Measurements from ENCODE around the gene TRDMT1.
"Not testable (repeated sequence)": the region's sequence is repeated elsewhere in the genome, so short reads cannot be mapped to it uniquely, and the experiment has no call there.

Gene TRDMT1

DNA sequence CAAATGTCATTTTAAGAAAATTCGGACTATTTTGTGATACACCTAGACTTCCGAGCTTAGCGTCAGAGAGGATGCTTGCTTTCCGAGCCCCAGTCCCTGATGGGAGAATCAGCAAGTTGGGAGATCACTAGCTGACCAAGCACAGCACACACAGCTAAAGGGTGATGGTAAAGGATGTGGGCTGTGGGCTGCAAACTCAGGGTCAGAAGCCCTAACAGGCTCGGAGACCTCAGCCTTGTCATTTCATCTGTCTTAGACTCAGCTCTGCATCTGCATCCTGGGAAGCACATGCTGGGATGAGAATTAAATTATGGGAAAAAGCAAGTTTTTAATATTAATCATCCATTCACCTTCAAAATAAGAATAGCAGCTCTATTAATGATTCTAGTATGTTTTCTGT is 75.1 kb downstream of the TRDMT1 start:
- DNase-seq, result no peak

DNA sequence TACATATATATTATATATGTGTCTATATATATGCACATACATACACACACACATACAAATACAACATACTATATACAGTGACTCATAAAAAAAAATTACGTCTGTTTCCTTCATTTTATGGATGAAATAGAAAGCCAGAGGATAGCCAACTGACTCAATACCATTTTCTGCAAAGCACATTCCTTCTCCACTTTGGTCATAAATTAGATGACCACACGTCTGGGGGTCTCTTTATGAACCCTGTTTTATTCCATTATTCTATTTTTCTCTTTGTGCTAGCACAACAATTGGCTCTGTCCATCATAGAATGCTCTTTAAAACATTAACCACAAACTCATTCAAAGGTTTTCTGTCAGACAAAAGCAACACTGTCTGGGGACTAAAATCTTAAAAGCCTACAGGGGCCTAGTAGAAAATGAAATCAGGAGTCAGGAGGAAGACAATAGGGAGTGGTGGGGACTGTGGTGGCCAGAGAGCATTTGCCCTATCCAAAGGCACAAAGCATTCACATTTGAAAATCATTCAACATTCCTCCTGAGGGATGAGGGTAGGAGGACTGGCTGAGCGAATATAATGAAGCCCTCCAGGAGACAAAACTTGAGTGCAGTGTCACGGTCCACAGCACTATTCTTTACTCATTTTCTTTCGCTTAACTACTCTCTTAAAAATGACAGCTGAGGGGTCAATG is 76.1 kb downstream of the TRDMT1 start:
- DNase-seq, result no peak

DNA sequence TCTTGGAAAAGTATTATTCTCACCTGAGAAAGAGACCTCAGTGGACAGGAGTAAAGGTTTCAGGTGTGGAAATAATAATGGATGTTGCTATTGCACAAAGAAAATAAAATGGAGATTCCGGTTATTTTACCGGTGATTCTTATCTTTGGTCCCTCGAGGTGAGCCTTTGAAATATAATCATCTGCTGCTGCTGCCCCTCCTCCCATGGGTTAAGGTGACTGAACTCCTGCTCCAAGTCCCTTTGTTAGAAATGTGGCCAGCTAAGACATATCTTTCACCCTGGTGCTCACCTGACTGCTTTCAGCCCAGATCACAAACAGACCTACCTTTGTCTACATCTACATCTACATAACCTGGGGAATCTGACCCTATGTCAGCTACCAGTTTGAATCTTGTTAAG is 77.5 kb downstream of the TRDMT1 start:
- DNase-seq, result no peak

DNA sequence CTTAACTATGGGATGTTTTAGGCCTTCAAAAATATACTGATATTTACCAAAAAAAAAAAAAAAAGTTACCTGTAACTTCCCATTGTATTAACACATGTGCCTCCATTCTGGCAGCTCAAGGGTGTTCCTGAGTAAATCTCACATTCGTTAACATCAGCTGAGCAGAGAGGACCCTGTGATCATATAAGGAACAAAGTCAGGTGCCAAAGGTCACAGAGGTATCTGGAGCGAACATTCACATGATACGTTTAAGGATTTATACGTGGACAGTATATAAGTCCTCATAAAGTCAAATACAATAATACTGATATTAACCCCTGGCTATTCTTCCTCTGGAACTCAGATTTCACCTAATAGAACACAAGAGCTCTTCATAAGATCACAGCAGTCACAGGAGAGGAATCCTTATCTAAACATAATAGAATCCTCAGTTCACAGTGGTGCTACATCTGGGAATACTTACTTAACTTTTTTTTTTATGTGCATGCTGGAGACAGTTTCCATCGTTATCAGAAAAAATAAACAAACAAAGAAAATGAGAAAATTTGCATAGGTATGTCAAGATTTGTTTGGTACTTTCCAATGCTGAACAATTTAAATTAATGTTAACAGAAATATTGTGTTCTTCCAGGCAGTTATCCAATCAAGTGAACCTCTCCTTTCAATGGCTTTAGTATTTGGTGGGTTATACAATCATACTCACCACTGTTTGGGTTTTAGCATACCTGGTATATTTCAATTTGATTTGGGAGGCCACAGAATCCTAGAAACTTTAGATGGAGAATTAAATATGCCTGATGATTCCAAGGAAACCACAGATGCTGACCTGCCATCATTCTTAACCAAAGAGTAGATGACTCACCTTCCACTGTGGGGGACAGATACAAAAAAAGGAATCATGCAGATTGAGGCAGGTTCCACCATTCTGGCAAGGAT is 78.5 kb downstream of the TRDMT1 start:
- no peak for DNase-seq

DNA sequence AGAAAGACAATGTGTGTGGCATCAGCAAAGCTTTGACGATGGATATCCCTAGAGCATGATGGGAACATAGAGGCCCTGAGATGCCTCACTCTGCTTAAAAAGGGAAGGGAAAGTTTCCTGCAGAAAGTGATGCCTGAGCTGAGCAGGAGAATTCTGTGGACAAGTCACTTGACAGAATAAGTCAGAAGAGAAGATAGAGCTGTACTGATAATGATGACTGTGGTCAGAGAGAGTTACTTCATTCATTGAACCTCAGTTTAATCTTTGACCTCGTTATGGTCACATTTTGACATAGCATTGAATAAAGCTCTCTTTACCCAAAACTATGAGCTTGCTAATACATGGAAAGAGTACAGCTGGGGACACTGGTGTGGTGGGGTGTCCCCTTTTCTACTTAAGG is 79.4 kb downstream of the TRDMT1 start:
- DNase-seq, result no peak

DNA sequence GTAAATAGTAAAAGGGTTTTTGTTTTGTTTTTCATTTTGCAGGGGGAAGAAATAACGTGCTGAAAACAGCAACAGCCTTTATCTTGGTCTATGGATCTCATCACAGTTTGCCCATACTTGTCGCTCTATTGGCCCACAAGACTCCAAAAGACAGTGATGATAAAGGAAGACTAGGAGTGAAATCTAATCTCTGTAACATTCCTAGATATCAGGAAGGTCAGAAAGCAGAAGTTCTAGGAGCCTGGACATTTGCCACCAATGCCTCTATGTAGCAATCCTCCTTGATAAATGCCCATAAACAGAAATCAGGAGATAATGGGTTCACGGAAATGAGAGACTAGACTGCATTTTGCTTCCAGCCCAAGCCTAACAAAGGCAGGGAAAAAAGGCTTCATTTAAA is 80.8 kb downstream of the TRDMT1 start:
- no peak for DNase-seq

DNA sequence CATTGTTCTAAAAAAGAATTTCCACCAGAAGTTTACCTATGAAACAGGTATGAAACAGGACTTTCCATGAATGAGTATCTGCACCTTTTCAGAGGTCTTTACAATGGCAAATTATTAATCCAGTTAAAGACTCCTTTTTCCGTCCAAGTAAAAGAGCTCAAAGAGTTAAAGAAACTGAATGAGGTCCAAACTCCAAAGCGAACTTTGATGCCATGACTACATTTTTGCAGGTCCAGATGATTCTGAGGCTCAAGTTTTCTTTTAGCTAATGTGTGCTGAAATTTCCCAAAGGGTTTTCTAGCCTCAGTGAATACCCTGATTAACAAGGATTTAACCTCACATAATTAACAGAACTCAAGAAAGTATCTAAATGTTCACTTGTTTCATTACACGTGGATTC is 81.6 kb downstream of the TRDMT1 start:
- no peak for DNase-seq

DNA sequence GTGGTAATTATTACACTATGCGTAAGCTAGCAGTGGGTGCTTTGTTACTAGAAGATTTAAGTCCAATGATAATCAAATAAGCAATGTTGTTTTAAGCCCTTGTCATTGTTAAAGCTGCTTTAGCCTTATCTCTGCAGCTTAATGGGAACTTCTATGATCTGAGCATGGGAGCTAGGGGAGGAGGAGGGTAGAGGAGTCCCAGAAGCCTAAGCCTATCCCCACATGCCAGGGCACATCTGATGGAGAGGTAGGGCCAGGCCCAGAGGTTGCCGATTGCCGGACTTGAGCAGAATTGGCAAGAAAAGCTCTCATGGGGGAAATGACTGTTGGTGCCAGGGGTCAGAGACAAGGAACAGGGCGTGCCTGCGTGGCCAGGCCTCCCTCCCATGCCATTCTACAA is 85.3 kb downstream of the TRDMT1 start:
- no peak for DNase-seq

DNA sequence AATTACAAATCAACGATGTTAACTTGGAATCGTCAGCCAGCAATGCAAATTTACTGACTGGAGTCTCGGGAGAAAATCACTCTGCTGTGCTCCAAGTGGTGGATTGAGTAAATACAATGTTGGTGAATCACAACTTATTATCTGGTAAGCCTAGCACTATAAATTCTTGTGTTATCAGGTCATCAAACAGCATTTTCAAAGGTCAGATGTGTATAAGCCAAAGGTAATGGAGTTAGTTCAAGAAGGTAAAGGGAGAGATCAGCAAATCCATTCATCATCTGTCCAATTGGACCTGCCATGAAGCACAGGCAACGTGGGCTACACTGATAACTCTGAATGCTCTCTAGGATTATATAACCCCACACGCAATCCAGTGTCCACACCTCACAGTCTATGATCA is 85.8 kb downstream of the TRDMT1 start:
- no peak for DNase-seq

DNA sequence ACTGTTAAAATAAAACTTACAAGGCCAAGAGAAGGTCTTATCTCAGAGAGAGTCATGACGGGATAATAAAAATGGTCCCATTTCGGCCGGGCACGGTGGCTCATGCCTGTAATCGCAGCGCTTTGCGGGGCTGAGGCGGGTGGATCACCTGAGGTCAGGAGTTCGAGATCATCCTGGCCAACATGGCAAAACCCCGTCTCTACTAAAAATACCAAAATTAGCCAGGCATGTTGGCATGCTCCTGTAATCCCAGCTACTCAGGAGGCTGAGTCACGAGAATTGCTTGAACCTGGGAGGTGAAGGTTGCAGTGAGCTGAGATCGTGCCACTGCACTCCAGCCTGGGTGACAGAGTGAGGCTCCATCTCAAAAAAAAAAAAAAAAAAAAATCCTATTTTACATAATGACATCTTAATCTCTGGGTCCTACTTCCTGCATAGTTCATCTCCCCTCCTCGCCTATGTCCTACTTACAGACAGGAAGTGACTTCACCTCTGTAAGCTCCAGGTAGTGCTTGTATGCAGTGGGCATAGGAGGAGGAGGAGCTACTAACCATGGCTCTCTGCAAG is 86.5 kb downstream of the TRDMT1 start:
- DNase-seq, result not testable (repeated sequence)

GRCh38 chr10:17113889-17114540 is 87.5 kb downstream of the TRDMT1 start:
- no peak for DNase-seq

DNA sequence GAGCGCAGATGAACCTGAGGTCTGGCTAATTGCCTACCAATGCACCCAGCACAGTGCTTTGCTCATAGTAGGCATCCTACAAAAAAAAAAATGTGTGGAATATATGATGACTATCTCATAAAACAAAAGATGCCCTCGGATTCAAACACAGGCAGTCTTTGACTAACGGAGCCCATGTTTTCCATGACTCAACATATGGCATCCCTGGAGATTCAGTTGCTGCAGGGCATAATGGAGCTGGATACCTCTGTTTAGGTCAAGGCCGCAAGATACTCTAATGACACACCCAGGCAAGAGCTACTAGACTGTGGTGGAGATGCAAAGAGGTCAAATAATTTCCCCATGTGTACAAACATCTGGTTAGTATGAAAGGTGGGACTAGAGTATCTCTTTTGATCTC is 88.1 kb downstream of the TRDMT1 start:
- DNase-seq, result no peak

- DNase-seq, result no peak
Observed at GRCh38 chr10:17112566-17112965, 88.9 kb downstream of the TRDMT1 start.

DNA sequence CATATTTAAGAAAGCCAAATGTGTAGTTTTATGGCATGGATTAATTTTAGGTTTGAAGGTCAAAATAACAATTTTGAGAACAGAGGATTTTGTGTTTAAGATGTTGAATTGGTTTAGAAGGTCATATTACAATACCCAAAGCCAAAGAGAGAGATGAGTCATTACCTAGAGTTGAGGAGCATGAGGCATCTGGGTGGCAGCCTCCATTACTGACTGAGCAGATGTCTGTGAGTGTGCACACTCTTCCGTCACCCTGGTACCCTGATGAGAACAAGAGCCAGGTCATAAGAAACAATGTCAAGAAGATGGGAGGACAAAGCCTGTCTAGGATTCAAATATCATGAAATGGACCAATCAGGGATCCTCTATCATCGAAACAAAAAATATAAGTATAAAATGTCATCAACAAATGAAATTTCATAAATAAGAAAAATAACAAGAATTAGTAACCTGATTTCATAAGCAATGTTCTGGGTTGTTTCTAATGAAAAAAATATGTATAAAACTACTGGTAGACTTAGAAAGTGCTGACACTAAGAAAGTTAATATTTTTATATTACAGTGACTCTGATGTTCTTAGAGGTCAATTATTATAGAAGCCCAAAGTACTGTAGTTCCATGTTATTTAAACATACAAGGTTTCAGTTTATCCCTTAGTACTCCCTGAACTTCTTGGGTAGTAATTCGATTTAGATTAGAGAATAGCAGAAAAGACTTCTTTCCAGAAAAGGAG is 91.8 kb downstream of the TRDMT1 start:
- no peak for DNase-seq

DNA sequence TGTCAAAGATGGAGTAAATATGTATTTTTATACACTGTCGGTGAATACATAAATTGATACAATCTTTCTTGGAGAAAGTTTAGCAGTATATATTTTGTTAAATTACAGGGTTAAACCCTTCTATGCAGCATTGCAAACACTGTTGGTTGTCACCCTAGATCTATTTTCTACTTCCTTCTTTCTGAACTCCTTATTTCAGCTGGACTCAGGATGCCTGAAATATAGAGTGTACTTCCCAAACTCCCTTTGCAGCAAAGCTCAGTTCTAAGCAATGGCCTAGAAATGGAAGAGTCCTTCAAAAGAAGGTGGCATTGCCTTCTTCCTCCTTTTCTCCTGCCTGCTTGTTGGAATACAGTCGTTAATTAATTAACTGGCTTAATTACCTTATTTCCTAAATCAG is 92.4 kb downstream of the TRDMT1 start:
- no peak for DNase-seq

DNA sequence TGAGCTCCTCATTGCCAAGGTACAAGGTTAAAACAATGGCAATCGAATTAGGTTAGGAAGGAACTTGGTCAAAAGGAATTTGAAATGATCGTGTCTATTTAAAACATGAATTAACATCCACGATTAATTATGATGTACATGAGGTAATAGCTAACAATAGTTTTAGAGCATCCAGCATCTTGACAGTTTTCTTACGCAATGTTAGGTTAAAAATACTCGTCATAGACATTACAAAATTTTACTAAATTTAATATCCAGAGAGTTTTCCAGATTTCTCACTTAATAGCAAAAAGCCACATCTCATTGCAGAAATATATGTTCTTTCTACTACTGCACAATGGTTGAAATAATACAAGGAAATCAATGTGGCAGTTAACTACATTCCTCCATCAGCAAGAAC is 94.5 kb downstream of the TRDMT1 start:
- no peak for DNase-seq

GRCh38 chr10:17101910-17102266 is 99.6 kb downstream of the TRDMT1 start:
- no peak for DNase-seq

DNA sequence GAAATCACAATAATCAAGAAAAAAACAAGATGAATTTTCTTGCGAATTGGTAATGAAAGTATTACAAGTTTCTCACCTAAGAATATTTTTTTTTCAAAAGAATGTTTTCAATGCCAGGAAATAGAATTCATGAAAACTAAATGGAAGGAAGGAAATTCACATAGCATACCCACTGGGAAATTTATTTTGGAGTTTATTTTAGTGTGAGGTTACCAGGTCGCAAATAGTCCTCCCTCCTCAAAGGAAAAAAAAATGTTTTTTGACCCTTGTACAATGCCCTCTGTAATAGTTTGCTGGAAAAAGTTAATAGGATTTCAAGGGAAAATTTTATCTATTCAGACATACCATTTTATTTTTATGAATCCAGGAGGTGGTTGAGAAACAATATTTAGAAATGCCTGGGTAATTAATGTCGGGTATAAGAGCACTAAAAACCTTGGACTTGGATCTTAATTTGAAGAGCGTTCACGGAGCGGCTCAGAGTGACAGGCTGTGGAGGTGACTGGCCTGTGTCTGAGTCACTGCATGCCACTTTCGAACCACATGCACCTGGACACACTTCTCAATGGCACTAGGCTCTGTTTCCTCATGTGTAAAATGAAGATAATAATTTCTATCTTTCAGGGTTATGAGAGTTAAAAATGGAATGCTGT is 100.1 kb downstream of the TRDMT1 start:
- DNase-seq, result no peak

- DNase-seq, result no peak
Observed at GRCh38 chr10:17100586-17100985, 100.9 kb downstream of the TRDMT1 start.

GRCh38 chr10:17098012-17098411 is 103.5 kb downstream of the TRDMT1 start:
- no peak for DNase-seq
